Skeletal muscle satellite cell (primary cell): ENCODE results near the gene FHL1.

Experiments used
- H3K27me3 ChIP-seq: 2 replicates; pipeline ENCODE4 v1.7.0; 2013; ENCODE audit warnings: low read length; ENCODE audit not compliant: control insufficient read depth, insufficient read depth
- H3K36me3 ChIP-seq: 2 replicates; pipeline ENCODE4 v1.7.0; 2013; ENCODE audit warnings: mild to moderate bottlenecking, control low read depth, low read length; ENCODE audit not compliant: insufficient read depth
- H3K4me1 ChIP-seq: 2 replicates; pipeline ENCODE4 v1.7.0; 2013; ENCODE audit warnings: low read length; ENCODE audit not compliant: control insufficient read depth, insufficient read depth
- H3K4me2 ChIP-seq: 2 replicates; pipeline ENCODE4 v1.7.0; 2013; ENCODE audit warnings: mild to moderate bottlenecking, low read length
- H3K4me3 ChIP-seq: 2 replicates; pipeline ENCODE4 v1.7.0; 2013; ENCODE audit warnings: low read length
- H3K9ac ChIP-seq: 2 replicates; pipeline ENCODE4 v1.7.0; 2013; ENCODE audit warnings: mild to moderate bottlenecking, low read depth, low read length, moderate library complexity
- H3K9me3 ChIP-seq: replicated peaks from 2 replicates; pipeline ENCODE4 v1.7.0; 2013; ENCODE audit warnings: mild to moderate bottlenecking, control low read depth, low read length

The FHL1 gene

GRCh38 chrX:136210806-136211205 lies 63.5 kb downstream of the FHL1 start:
- Histone ChIP-seq H3K4me2 (no peak overlapping the region), H3K4me1 (peaks cover 24% of the 10 kb centered on the region), H3K36me3 (peaks cover 3% of the 10 kb centered on the region), H3K4me3 (no peak overlapping the region), H3K27me3 (no peaks in the 10 kb centered on the region), H3K9me3 (no peaks in the 10 kb centered on the region), H3K9ac (no peak overlapping the region)

- H3K4me2 ChIP-seq = no peak overlapping the region
- peaks cover 26% of the 10 kb centered on the region for H3K4me1 ChIP-seq
- H3K9me3 ChIP-seq = no peaks in the 10 kb centered on the region
- H3K9ac ChIP-seq = no peak overlapping the region
- no peaks in the 10 kb centered on the region for H3K27me3 ChIP-seq
- H3K36me3 ChIP-seq = peaks cover 4% of the 10 kb centered on the region
- no peak overlapping the region for H3K4me3 ChIP-seq
Measured at GRCh38 chrX:136211766-136212556, 64.6 kb downstream of the FHL1 start.

GRCh38 chrX:136212557-136213111 lies 65.3 kb downstream of the FHL1 start:
- Histone ChIP-seq H3K36me3 (peaks cover 5% of the 10 kb centered on the region), H3K4me3 (no peak overlapping the region), H3K4me1 (peaks cover 26% of the 10 kb centered on the region), H3K9me3 (no peaks in the 10 kb centered on the region), H3K27me3 (no peaks in the 10 kb centered on the region), H3K4me2 (no peak overlapping the region), H3K9ac (no peak overlapping the region)

- H3K4me1 ChIP-seq = peaks cover 23% of the 10 kb centered on the region
- peak overlapping the region; percentile 25 for H3K4me2 ChIP-seq
- no peaks in the 10 kb centered on the region for H3K27me3 ChIP-seq
- H3K4me3 ChIP-seq = no peak overlapping the region
- H3K36me3 ChIP-seq = peaks cover 11% of the 10 kb centered on the region
- H3K9me3 ChIP-seq = no peaks in the 10 kb centered on the region
- H3K9ac ChIP-seq = peak overlapping the region; percentile 52
Measured at GRCh38 chrX:136214551-136214950, 67.2 kb downstream of the FHL1 start.

GRCh38 chrX:136215559-136215958 lies 68.2 kb downstream of the FHL1 start:
- peaks cover 25% of the 10 kb centered on the region for H3K4me1 ChIP-seq
- no peak overlapping the region for H3K4me2 ChIP-seq
- peak overlapping the region; percentile 57 for H3K9ac ChIP-seq
- H3K36me3 ChIP-seq = peaks cover 16% of the 10 kb centered on the region
- H3K27me3 ChIP-seq = no peaks in the 10 kb centered on the region
- no peak overlapping the region for H3K4me3 ChIP-seq
- no peaks in the 10 kb centered on the region for H3K9me3 ChIP-seq

GRCh38 chrX:136219893-136220292 lies 72.6 kb downstream of the FHL1 start:
- Histone ChIP-seq H3K36me3 (peaks cover 28% of the 10 kb centered on the region), H3K4me1 (peaks cover 20% of the 10 kb centered on the region), H3K4me3 (no peak overlapping the region), H3K9ac (no peak overlapping the region), H3K27me3 (no peaks in the 10 kb centered on the region), H3K9me3 (no peaks in the 10 kb centered on the region), H3K4me2 (no peak overlapping the region)

GRCh38 chrX:136220540-136220939 lies 73.2 kb downstream of the FHL1 start:
- Histone ChIP-seq H3K4me3 (no peak overlapping the region), H3K36me3 (peaks cover 33% of the 10 kb centered on the region), H3K9me3 (no peaks in the 10 kb centered on the region), H3K27me3 (no peaks in the 10 kb centered on the region), H3K9ac (no peak overlapping the region), H3K4me1 (peaks cover 13% of the 10 kb centered on the region), H3K4me2 (peak overlapping the region; percentile 1)

GRCh38 chrX:136220951-136221350 lies 73.6 kb downstream of the FHL1 start:
- Histone ChIP-seq H3K4me1 (peaks cover 9% of the 10 kb centered on the region), H3K36me3 (peaks cover 35% of the 10 kb centered on the region), H3K4me3 (no peak overlapping the region), H3K9me3 (no peaks in the 10 kb centered on the region), H3K9ac (no peak overlapping the region), H3K4me2 (peak overlapping the region; percentile 1), H3K27me3 (no peaks in the 10 kb centered on the region)

- H3K36me3 ChIP-seq = peaks cover 34% of the 10 kb centered on the region
- H3K4me1 ChIP-seq = peaks cover 8% of the 10 kb centered on the region
- no peaks in the 10 kb centered on the region for H3K9me3 ChIP-seq
- H3K4me3 ChIP-seq = no peak overlapping the region
- H3K27me3 ChIP-seq = no peaks in the 10 kb centered on the region
- H3K9ac ChIP-seq = no peak overlapping the region
- H3K4me2 ChIP-seq = no peak overlapping the region
Measured at GRCh38 chrX:136221851-136222513, 74.6 kb downstream of the FHL1 start.

GRCh38 chrX:136227074-136227473 lies 79.7 kb downstream of the FHL1 start:
- Histone ChIP-seq H3K4me2 (no peak overlapping the region), H3K4me1 (no peaks in the 10 kb centered on the region), H3K9ac (no peak overlapping the region), H3K4me3 (no peak overlapping the region), H3K27me3 (peaks cover 3% of the 10 kb centered on the region), H3K9me3 (no peaks in the 10 kb centered on the region), H3K36me3 (peaks cover 13% of the 10 kb centered on the region)

- H3K27me3 ChIP-seq = peaks cover 3% of the 10 kb centered on the region
- H3K4me2 ChIP-seq = no peak overlapping the region
- no peak overlapping the region for H3K4me3 ChIP-seq
- no peak overlapping the region for H3K9ac ChIP-seq
- H3K9me3 ChIP-seq = no peaks in the 10 kb centered on the region
- no peaks in the 10 kb centered on the region for H3K4me1 ChIP-seq
- peaks cover 10% of the 10 kb centered on the region for H3K36me3 ChIP-seq
Measured at GRCh38 chrX:136227948-136228838, 80.9 kb downstream of the FHL1 start.
